Bronchial epithelial cell (primary cell): ENCODE measurements around the gene SLC25A29. TPM values are rescaled to one million over a fixed set of nuclear protein-coding genes. Genes with fewer than 3 reads are reported as not detected.

Source experiments
- DNase-seq: peaks from one replicate; pipeline ENCODE4 v3.0.0-alpha.2; 2010; ENCODE audit warnings: low read depth
- FAIRE-seq: peaks from 2 replicates; lab custom pipeline; 2011; peaks lifted over from hg19 to GRCh38; lab: Jason Lieb, UNC
- H3K27me3 ChIP-seq: 2 replicates; pipeline ENCODE4 v1.5.1; 2011; ENCODE audit warnings: low read length; ENCODE audit not compliant: control insufficient read depth, insufficient read depth
- H3K36me3 ChIP-seq: 2 replicates; pipeline ENCODE4 v1.5.1; 2011; ENCODE audit warnings: low read length; ENCODE audit not compliant: control insufficient read depth, insufficient read depth
- H3K4me3 ChIP-seq: 2 replicates; pipeline ENCODE4 v1.5.1; 2011; ENCODE audit warnings: mild to moderate bottlenecking, low read depth, low read length, control low read depth
- CTCF ChIP-seq: IDR thresholded peaks from 2 replicates; pipeline ENCODE4 v1.5.1; 2011; ENCODE audit warnings: mild to moderate bottlenecking, moderate library complexity, low read length, control low read depth, inconsistent platforms; ENCODE audit not compliant: insufficient read depth, severe bottlenecking
- total RNA-seq: library from RNA; depleted of rRNA; stranded (reverse); fragments of >200 nt; gene quantifications from 2 replicates; pipeline ENCODE4 v1.2.1, GENCODE V29; 2014

Gene SLC25A29
- total RNA-seq, 1 donor from 2014 or later, result 16.1 TPM

- no peak for DNase-seq
- no peak for TF ChIP-seq CTCF
- no peak for FAIRE-seq
Measured at GRCh38 chr14:100323121-100323941, 17.1 kb upstream of the SLC25A29 start, which contains the start of gene SLC25A47. Gene SLC25A47 (plus strand): TSS chr14:100323339. CDS start chr14:100323415, 76 bp downstream.

GRCh38 chr14:100322138-100322957 lies 16.1 kb upstream of the SLC25A29 start:
- TF ChIP-seq CTCF, result no peak
- Histone ChIP-seq H3K27me3 (no peaks in the 10 kb centered on the region), H3K4me3 (no peak overlapping the region), H3K36me3 (no peaks in the 10 kb centered on the region)
- FAIRE-seq (no peak), DNase-seq (no peak)

More at GRCh38 chr14:100323121-100323941, 17.1 kb upstream of the SLC25A29 start, which contains the start of gene SLC25A47:
- Histone ChIP-seq H3K4me3 (no peak within 1 kb of the TSS), H3K36me3 (no peaks in the 10 kb centered on the region), H3K27me3 (no peaks in the 10 kb centered on the region)

- no peak for TF ChIP-seq CTCF
- no peak overlapping the region for H3K4me3 ChIP-seq
- H3K36me3 ChIP-seq, result no peaks in the 10 kb centered on the region
- DNase-seq, result no peak
- no peaks in the 10 kb centered on the region for H3K27me3 ChIP-seq
- peak; percentile 52 for FAIRE-seq
Measured at GRCh38 chr14:100321473-100322137, 15.4 kb upstream of the SLC25A29 start.

- H3K36me3 ChIP-seq, result no peaks in the 10 kb centered on the region
- DNase-seq (peak; percentile 88), FAIRE-seq (no peak)
- H3K27me3 ChIP-seq, result no peaks in the 10 kb centered on the region
- no peak for TF ChIP-seq CTCF
- H3K4me3 ChIP-seq, result no peak overlapping the region
Measured at GRCh38 chr14:100320157-100320856, 14.1 kb upstream of the SLC25A29 start.
